Mucosa of descending colon (tissue), 3 donors: ENCODE measurements around the gene NFIX. TPM values are rescaled to one million over a fixed set of nuclear protein-coding genes. Genes with fewer than 3 reads are reported as not detected.

Experiments
- ATAC-seq: fragments of 200-7000 bp; cut with Tn5 transposase; one replicate; pipeline ENCODE4 v1.9.1; 2020; ENCODE audit warnings: mild to moderate bottlenecking, moderate library complexity
- DNase-seq, 3 donors: peaks; one replicate each; pipeline ENCODE4 v3.0.0-alpha.2; 2020
- H3K36me3 ChIP-seq: fragments of 200-600 bp; one replicate; pipeline ENCODE4 v1.8.0; 2021; ENCODE audit warnings: low read depth, mild to moderate bottlenecking
- H3K4me1 ChIP-seq: fragments of 200-600 bp; one replicate; pipeline ENCODE4 v1.8.0; 2021; ENCODE audit warnings: low read depth, mild to moderate bottlenecking
- H3K4me3 ChIP-seq: fragments of 200-600 bp; one replicate; pipeline ENCODE4 v1.8.0; 2021; ENCODE audit warnings: mild to moderate bottlenecking
- H3K9me3 ChIP-seq: fragments of 200-600 bp; one replicate; pipeline ENCODE4 v1.8.0; 2021; ENCODE audit warnings: mild to moderate bottlenecking
- intact Hi-C, 2 donors: fragments of 100-400 bp; cut with DNase I in 1 of 2; cut with micrococcal nuclease in 1 of 2; formaldehyde crosslinking; loops; one replicate each; pipeline versions ENCODE4 v1.11.0 to v1.11.1; 2022; cut with DNase I, micrococcal nuclease
- total RNA-seq, 3 donors: library from RNA; stranded (reverse); fragmentation: NEBNext Ultra II Directional in 2 of 3; extraction: Animal tissue kit (Norgen Biotek cat#: 25700) in 2 of 3; gene quantifications; one replicate each; pipeline versions ENCODE4 v1.2.1 to v1.2.4, GENCODE V29; 2021 to 2023
- TF ChIP-seq, protein P1 (sequence below): fragments of 200-600 bp; IDR thresholded peaks from one replicate; pipeline ENCODE4 v1.8.0; 2022; ENCODE audit warnings: antibody characterized with exemption, mild to moderate bottlenecking
- donor health status: DM: no; HTN: no; CAD: no; lungs with moderate emphysema.
- donor health status: DM: no; HTN: no; CAD: no.
- donor health status: DM: no; HTN: yes; CAD: no.

Gene NFIX
- total RNA-seq, 3 donors from 2014 or later: 59.4 to 238 (median 64.6) TPM

DNA sequence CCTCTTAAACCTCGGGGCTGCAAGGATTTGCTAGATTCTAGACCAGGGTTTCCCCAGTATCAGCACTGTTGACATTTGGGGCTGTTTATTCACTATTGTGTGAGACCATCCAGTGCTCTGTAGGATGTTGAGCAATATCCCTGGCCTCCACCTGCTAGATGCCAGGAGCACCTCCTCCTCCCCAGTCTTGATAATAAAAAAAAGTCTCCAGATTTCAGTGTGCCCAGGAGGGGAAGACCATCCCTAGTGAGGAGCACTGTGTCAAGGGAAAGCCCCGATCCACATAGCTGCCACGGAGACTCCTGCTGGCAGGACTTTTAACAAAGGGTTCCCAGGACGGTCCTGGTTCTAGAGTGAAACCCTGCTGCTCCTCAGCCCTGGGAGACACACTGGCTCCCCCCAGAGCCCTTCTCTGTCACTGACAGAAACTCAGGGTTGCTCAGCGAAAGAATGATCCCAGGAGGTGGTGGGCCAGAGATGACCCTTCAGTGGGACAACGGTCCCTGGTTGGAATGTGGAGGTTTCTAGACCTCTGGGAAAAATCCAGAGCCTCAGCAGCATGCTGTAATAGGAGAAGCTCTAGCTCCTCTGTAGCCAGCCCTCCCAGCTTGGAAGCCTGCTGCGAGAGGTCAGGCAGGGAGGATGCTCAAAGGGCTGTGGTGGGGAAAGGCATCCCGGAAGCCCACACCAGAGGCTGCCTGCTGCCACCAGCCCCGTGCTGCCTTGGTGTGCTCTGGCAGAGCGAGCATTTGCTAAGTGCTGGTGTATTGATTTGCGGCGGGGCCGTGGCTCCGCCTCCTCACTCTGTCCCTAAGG lies 87.1 kb downstream of the NFIX start:
- Histone ChIP-seq H3K4me1 (peaks cover 25% of the 10 kb centered on the region), H3K4me3 (no peak overlapping the region), H3K36me3 (no peaks in the 10 kb centered on the region), H3K9me3 (no peaks in the 10 kb centered on the region)
- intact Hi-C loops: no loop called here
- no peak for DNase-seq
- ATAC-seq: no peak
- TF ChIP-seq, protein P1, sequence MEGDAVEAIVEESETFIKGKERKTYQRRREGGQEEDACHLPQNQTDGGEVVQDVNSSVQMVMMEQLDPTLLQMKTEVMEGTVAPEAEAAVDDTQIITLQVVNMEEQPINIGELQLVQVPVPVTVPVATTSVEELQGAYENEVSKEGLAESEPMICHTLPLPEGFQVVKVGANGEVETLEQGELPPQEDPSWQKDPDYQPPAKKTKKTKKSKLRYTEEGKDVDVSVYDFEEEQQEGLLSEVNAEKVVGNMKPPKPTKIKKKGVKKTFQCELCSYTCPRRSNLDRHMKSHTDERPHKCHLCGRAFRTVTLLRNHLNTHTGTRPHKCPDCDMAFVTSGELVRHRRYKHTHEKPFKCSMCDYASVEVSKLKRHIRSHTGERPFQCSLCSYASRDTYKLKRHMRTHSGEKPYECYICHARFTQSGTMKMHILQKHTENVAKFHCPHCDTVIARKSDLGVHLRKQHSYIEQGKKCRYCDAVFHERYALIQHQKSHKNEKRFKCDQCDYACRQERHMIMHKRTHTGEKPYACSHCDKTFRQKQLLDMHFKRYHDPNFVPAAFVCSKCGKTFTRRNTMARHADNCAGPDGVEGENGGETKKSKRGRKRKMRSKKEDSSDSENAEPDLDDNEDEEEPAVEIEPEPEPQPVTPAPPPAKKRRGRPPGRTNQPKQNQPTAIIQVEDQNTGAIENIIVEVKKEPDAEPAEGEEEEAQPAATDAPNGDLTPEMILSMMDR: no peak

DNA sequence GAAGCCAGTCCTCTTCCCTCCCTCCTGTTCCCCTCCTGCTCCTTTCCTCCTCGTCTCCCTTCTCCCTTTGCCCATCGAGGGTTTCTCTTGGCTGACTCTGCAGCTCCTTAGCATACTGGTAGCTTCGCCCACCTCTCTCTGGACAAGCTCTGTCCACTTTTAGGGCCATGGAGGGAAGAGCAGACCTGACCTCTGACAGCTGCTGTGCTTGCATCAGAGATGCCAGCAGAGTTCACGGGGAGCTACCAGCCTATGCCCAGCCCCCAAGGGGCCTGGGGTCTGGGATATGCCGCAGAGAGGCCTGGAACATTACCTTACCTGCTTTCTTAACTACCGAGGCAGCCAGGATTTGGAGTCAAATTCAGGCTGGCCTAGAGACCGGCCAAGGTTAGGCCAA lies 87.7 kb downstream of the NFIX start:
- Histone ChIP-seq H3K4me3 (no peak overlapping the region), H3K36me3 (no peaks in the 10 kb centered on the region), H3K4me1 (peaks cover 22% of the 10 kb centered on the region), H3K9me3 (no peaks in the 10 kb centered on the region)
- ATAC-seq (no peak), DNase-seq (no peak)
- intact Hi-C loops: no loop called here
- TF ChIP-seq, protein P1: no peak

DNA sequence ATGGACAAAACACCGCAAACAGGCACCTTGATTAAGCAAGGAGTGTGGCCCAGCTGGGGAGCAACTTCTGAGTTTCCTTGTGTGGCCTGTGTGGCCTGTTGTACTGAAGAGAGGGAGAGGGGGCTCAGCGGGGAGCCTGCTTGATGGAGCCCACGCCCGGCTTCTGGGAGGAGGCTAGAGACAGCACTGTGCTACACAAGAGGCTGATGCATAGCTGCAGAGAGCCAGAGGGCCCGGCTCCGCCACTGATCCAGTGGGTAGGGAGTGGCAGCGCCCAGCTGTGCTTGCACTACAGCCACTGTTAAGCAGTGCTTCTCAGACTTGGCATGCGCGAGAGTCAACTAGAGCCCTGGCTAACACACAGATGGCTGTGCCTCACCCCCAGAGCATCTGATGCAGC lies 88.4 kb downstream of the NFIX start:
- intact Hi-C loops: no loop called here
- Histone ChIP-seq H3K9me3 (no peaks in the 10 kb centered on the region), H3K4me3 (no peak overlapping the region), H3K36me3 (no peaks in the 10 kb centered on the region), H3K4me1 (peaks cover 16% of the 10 kb centered on the region)
- DNase-seq (no peak), ATAC-seq (no peak)
- TF ChIP-seq, protein P1: no peak

DNA sequence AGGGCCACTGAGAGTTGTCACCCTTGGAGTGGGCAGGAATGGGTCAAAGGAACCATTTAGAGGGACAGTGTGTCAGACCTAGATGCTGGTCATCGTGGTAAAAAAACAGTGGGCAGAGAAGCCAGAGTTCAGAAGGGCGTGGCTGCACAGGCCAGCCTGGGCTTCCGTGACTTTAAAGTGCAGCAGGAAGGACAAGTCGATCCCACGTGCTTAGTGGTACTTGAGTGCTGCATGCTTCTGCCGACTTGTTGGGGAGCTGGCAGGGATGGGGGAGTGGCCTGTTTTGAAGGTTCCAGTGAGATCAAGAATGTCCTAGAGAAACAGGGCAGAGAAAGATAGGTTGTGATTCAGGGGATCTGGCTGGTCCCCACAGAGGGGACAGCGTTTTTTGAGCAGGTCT lies 90.4 kb downstream of the NFIX start:
- H3K4me1 ChIP-seq: no peaks in the 10 kb centered on the region
- intact Hi-C loops: no loop called here
- peak; percentile 61 for ATAC-seq

DNA sequence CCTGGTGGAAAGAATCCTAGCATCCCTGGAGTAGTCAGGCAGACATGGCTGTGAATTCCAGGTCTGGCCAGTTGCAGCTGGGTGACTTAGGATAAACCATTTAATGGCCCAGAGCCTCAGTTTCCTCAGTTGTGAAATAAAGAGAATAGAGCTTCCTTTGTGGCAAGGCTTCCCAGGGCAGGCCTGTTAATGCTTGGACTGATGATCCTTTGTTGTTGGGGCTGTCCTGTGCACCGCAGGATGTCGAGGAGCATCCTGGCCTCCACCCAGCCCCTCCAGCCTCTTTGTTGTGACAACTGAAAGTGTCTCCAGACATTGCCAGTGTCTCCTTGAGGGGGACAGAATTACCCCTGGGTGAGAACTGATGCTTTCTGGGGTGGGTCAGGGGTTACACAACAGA lies 91.1 kb downstream of the NFIX start:
- ATAC-seq (no peak), DNase-seq (no peak)
- Histone ChIP-seq H3K4me3 (no peak overlapping the region), H3K4me1 (no peaks in the 10 kb centered on the region), H3K9me3 (no peaks in the 10 kb centered on the region), H3K36me3 (no peaks in the 10 kb centered on the region)
- TF ChIP-seq, protein P1: no peak
- intact Hi-C loops: no loop called here

More for the DNA sequence above, 90.4 kb downstream of the NFIX start:
- Histone ChIP-seq H3K4me3 (no peak overlapping the region), H3K9me3 (no peaks in the 10 kb centered on the region), H3K36me3 (no peaks in the 10 kb centered on the region)
- DNase-seq: no peak
- TF ChIP-seq, protein P1: no peak
